ENCODE measurements around the gene KLHL42.

The KLHL42 gene

DNA sequence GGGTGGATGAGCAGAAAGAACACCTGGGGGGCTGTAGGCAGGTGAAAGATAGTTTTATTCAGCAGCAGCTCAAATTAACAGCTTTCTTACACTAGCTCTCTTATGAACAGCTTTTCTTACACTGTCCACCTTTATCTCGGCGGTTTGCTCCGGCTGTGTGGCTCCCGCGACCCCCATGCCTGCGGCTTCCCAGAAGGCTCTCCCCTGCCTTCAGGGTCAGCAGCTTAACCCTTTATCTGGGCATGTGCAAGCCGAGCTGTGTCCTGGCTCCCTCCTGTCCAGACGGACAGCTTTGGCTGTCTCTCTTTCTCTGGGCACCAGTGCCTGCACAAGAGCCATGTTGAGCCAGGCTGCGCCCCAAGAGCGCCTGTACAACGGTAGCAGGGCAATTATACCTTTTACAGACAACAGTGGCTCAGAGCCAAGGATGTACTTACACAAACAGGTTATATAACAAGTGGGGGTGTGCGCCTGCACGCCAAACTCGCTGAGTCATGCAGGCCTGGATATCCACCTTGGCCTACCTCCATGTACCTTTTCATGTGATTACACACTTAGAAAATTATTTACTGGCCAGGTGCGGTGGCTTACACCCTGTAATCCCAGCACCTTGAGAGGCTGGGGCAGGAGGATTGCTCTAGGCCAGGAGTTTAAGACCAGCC lies 28.5 kb upstream of the KLHL42 start:
- Histone ChIP-seq H3K4me1 (ENCODE audit: control insufficient read depth in 2 of 2, insufficient read depth in 1 of 2, low read depth in 1 of 2, low read length in 2 of 2) (peaks cover 0 to 2% of the 10 kb centered on the region in 2 donors), H3K23ac (ENCODE audit: low read depth, low read length, poor library complexity) (no peak overlapping the region), H2BK120ac (ENCODE audit: low read depth, low read length) (no peak overlapping the region), H3K27me3 (ENCODE audit: control insufficient read depth in 3 of 3, insufficient read depth in 3 of 3, low read depth in 1 of 3, low read length in 3 of 3) (no peaks in the 10 kb centered on the region), H3K4ac (ENCODE audit: low read length) (no peak overlapping the region), H3K18ac (ENCODE audit: low read length) (no peak overlapping the region), H3K27ac (replicated peaks; ENCODE audit: low read length) (no peak overlapping the region), H3K36me3 (replicated peaks in 1 of 2; ENCODE audit: control insufficient read depth in 2 of 2, insufficient read depth in 2 of 2, low read length in 2 of 2) (peaks cover 3 to 54% of the 10 kb centered on the region in 2 donors), H2AK5ac (ENCODE audit: low read depth, low read length) (no peak overlapping the region), H3K9ac (ENCODE audit: low read depth, low read length, poor library complexity) (no peak overlapping the region), H2AFZ (ENCODE audit: low read length) (no peak overlapping the region), H2BK5ac (ENCODE audit: low read length) (no peak overlapping the region), H3K4me2 (ENCODE audit: insufficient read depth, low read length, poor library complexity, severe bottlenecking) (no peak overlapping the region), H2BK15ac (ENCODE audit: low read length) (no peak overlapping the region), H3K14ac (ENCODE audit: low read length) (no peak overlapping the region), H3K9me3 (replicated peaks in 1 of 2; ENCODE audit: control insufficient read depth in 2 of 2, insufficient read depth in 1 of 2, low read depth in 1 of 2, low read length in 2 of 2) (peaks cover 0 to 3% of the 10 kb centered on the region in 2 donors), H3K4me3 (ENCODE audit: low read length in 2 of 2) (no peak overlapping the region), H4K91ac (ENCODE audit: low read depth, low read length, poor library complexity) (no peak overlapping the region), H2BK12ac (ENCODE audit: low read length) (no peak overlapping the region), H4K8ac (ENCODE audit: low read depth, low read length) (no peak overlapping the region), H3K79me1 (ENCODE audit: low read depth, low read length) (no peaks in the 10 kb centered on the region)
- no CpG with 5 or more reads among the region's 15 CpGs for WGBS, 2 donors (ENCODE audit: extremely low coverage in 2 of 2, insufficient read length in 2 of 2, insufficient replicate concordance in 1 of 2)
- no peak for DNase-seq (ENCODE audit: low spot score)

GRCh38 chr12:27754795-27755194 lies 25.2 kb upstream of the KLHL42 start:
- no peak overlapping the region for H2BK15ac ChIP-seq (ENCODE audit: low read length)
- H3K9me3 ChIP-seq (replicated peaks in 1 of 2; ENCODE audit: control insufficient read depth in 2 of 2, insufficient read depth in 1 of 2, low read depth in 1 of 2, low read length in 2 of 2), result peaks cover 0 to 3% of the 10 kb centered on the region in 2 donors
- H3K4me2 ChIP-seq (ENCODE audit: insufficient read depth, low read length, poor library complexity, severe bottlenecking), result no peak overlapping the region
- H3K23ac ChIP-seq (ENCODE audit: low read depth, low read length, poor library complexity), result no peak overlapping the region
- no CpG with 5 or more reads among the region's 3 CpGs for WGBS, 2 donors (ENCODE audit: extremely low coverage in 2 of 2, insufficient read length in 2 of 2, insufficient replicate concordance in 1 of 2)
- no peak overlapping the region for H2AK5ac ChIP-seq (ENCODE audit: low read depth, low read length)
- H3K4me3 ChIP-seq (ENCODE audit: low read length in 2 of 2), result no peak overlapping the region
- H3K4me1 ChIP-seq (ENCODE audit: control insufficient read depth in 2 of 2, insufficient read depth in 1 of 2, low read depth in 1 of 2, low read length in 2 of 2), result peaks cover 0 to 2% of the 10 kb centered on the region in 2 donors
- H4K91ac ChIP-seq (ENCODE audit: low read depth, low read length, poor library complexity), result no peak overlapping the region
- H3K14ac ChIP-seq (ENCODE audit: low read length), result no peak overlapping the region
- H3K4ac ChIP-seq (ENCODE audit: low read length), result no peak overlapping the region
- H4K8ac ChIP-seq (ENCODE audit: low read depth, low read length), result no peak overlapping the region
- no peaks in the 10 kb centered on the region for H3K27me3 ChIP-seq (ENCODE audit: control insufficient read depth in 3 of 3, insufficient read depth in 3 of 3, low read depth in 1 of 3, low read length in 3 of 3)
- no peaks in the 10 kb centered on the region for H3K79me1 ChIP-seq (ENCODE audit: low read depth, low read length)
- no peak overlapping the region for H3K18ac ChIP-seq (ENCODE audit: low read length)
- no peak overlapping the region for H3K9ac ChIP-seq (ENCODE audit: low read depth, low read length, poor library complexity)
- no peak overlapping the region for H2AFZ ChIP-seq (ENCODE audit: low read length)
- H2BK12ac ChIP-seq (ENCODE audit: low read length), result no peak overlapping the region
- no peak overlapping the region for H2BK5ac ChIP-seq (ENCODE audit: low read length)
- no peak overlapping the region for H2BK120ac ChIP-seq (ENCODE audit: low read depth, low read length)
- peaks cover 3 to 40% of the 10 kb centered on the region in 2 donors for H3K36me3 ChIP-seq (replicated peaks in 1 of 2; ENCODE audit: control insufficient read depth in 2 of 2, insufficient read depth in 2 of 2, low read length in 2 of 2)
- no peak overlapping the region for H3K27ac ChIP-seq (replicated peaks; ENCODE audit: low read length)
- no peak for DNase-seq (ENCODE audit: low spot score)

- Histone ChIP-seq H3K9me3 (replicated peaks in 1 of 2; ENCODE audit: control insufficient read depth in 2 of 2, insufficient read depth in 1 of 2, low read depth in 1 of 2, low read length in 2 of 2) (peaks cover 0 to under 1% of the 10 kb centered on the region in 2 donors), H3K4me1 (ENCODE audit: control insufficient read depth in 2 of 2, insufficient read depth in 1 of 2, low read depth in 1 of 2, low read length in 2 of 2) (peaks cover 0 to 2% of the 10 kb centered on the region in 2 donors), H3K23ac (ENCODE audit: low read depth, low read length, poor library complexity) (no peak overlapping the region), H3K4me2 (ENCODE audit: insufficient read depth, low read length, poor library complexity, severe bottlenecking) (no peak overlapping the region), H3K18ac (ENCODE audit: low read length) (no peak overlapping the region), H4K8ac (ENCODE audit: low read depth, low read length) (no peak overlapping the region), H3K14ac (ENCODE audit: low read length) (no peak overlapping the region), H2AFZ (ENCODE audit: low read length) (no peak overlapping the region), H4K91ac (ENCODE audit: low read depth, low read length, poor library complexity) (no peak overlapping the region), H2AK5ac (ENCODE audit: low read depth, low read length) (no peak overlapping the region), H2BK15ac (ENCODE audit: low read length) (no peak overlapping the region), H3K4me3 (ENCODE audit: low read length in 2 of 2) (no peak overlapping the region), H3K36me3 (replicated peaks in 1 of 2; ENCODE audit: control insufficient read depth in 2 of 2, insufficient read depth in 2 of 2, low read length in 2 of 2) (peaks cover 2 to 32% of the 10 kb centered on the region in 2 donors), H3K79me1 (ENCODE audit: low read depth, low read length) (no peaks in the 10 kb centered on the region), H3K9ac (ENCODE audit: low read depth, low read length, poor library complexity) (no peak overlapping the region), H3K4ac (ENCODE audit: low read length) (no peak overlapping the region), H2BK12ac (ENCODE audit: low read length) (no peak overlapping the region), H2BK120ac (ENCODE audit: low read depth, low read length) (no peak overlapping the region), H3K27ac (replicated peaks; ENCODE audit: low read length) (no peak overlapping the region), H2BK5ac (ENCODE audit: low read length) (no peak overlapping the region), H3K27me3 (ENCODE audit: control insufficient read depth in 3 of 3, insufficient read depth in 3 of 3, low read depth in 1 of 3, low read length in 3 of 3) (no peaks in the 10 kb centered on the region)
- WGBS, 2 donors (ENCODE audit: extremely low coverage in 2 of 2, insufficient read length in 2 of 2, insufficient replicate concordance in 1 of 2), result no CpG with 5 or more reads among the region's 7 CpGs
- DNase-seq (ENCODE audit: low spot score), result no peak
Observed at GRCh38 chr12:27756670-27757195, 23.3 kb upstream of the KLHL42 start.

- no peak overlapping the region for H2BK120ac ChIP-seq (ENCODE audit: low read depth, low read length)
- no peak overlapping the region for H4K8ac ChIP-seq (ENCODE audit: low read depth, low read length)
- no peak overlapping the region for H3K23ac ChIP-seq (ENCODE audit: low read depth, low read length, poor library complexity)
- WGBS, 2 donors (ENCODE audit: extremely low coverage in 2 of 2, insufficient read length in 2 of 2, insufficient replicate concordance in 1 of 2), result no CpG with 5 or more reads among the region's 2 CpGs
- no peaks in the 10 kb centered on the region for H3K27me3 ChIP-seq (ENCODE audit: control insufficient read depth in 3 of 3, insufficient read depth in 3 of 3, low read depth in 1 of 3, low read length in 3 of 3)
- no peak overlapping the region for H3K18ac ChIP-seq (ENCODE audit: low read length)
- no peak for DNase-seq (ENCODE audit: low spot score)
- no peak overlapping the region for H3K9ac ChIP-seq (ENCODE audit: low read depth, low read length, poor library complexity)
- no peak overlapping the region for H3K27ac ChIP-seq (replicated peaks; ENCODE audit: low read length)
- H3K36me3 ChIP-seq (replicated peaks in 1 of 2; ENCODE audit: control insufficient read depth in 2 of 2, insufficient read depth in 2 of 2, low read length in 2 of 2), result no peaks in the 10 kb centered on the region
- H4K91ac ChIP-seq (ENCODE audit: low read depth, low read length, poor library complexity), result no peak overlapping the region
- no peak overlapping the region for H2AK5ac ChIP-seq (ENCODE audit: low read depth, low read length)
- no peak overlapping the region for H3K4me3 ChIP-seq (ENCODE audit: low read length in 2 of 2)
- H2AFZ ChIP-seq (ENCODE audit: low read length), result no peak overlapping the region
- H2BK5ac ChIP-seq (ENCODE audit: low read length), result no peak overlapping the region
- H3K79me1 ChIP-seq (ENCODE audit: low read depth, low read length), result no peaks in the 10 kb centered on the region
- H3K4me2 ChIP-seq (ENCODE audit: insufficient read depth, low read length, poor library complexity, severe bottlenecking), result no peak overlapping the region
- no peak overlapping the region for H3K4ac ChIP-seq (ENCODE audit: low read length)
- H3K9me3 ChIP-seq (replicated peaks in 1 of 2; ENCODE audit: control insufficient read depth in 2 of 2, insufficient read depth in 1 of 2, low read depth in 1 of 2, low read length in 2 of 2), result no peaks in the 10 kb centered on the region
- no peak overlapping the region for H3K14ac ChIP-seq (ENCODE audit: low read length)
- no peaks in the 10 kb centered on the region for H3K4me1 ChIP-seq (ENCODE audit: control insufficient read depth in 2 of 2, insufficient read depth in 1 of 2, low read depth in 1 of 2, low read length in 2 of 2)
- H2BK15ac ChIP-seq (ENCODE audit: low read length), result no peak overlapping the region
- H2BK12ac ChIP-seq (ENCODE audit: low read length), result no peak overlapping the region
Observed at GRCh38 chr12:27762757-27763156, 17.3 kb upstream of the KLHL42 start.

Measured in neuronal stem cell (in vitro differentiated cells).